K562 (cell line): ENCODE results near the gene PPP3CB. TPM values are rescaled to one million over a fixed set of nuclear protein-coding genes. Genes with fewer than 3 reads are reported as not detected.

Experiments used
- ATAC-seq: fragments of 200-7000 bp; cut with Tn5 transposase; 3 replicates; pipeline ENCODE4 v1.9.1; 2020; ENCODE audit warnings: moderate library complexity
- BruUV-seq: library from RNA; stranded (reverse); fragments of 400-500 nt; replicated peaks from 2 replicates; lab custom pipeline; 2021; lab: Mats Ljungman, UMichigan
- CTCF ChIA-PET: fragments of 300-600 bp; formaldehyde crosslinking; extraction: SDS; loops from one replicate; lab custom pipeline; 2021; ENCODE audit warnings: low intra/inter-chr PET ratio; lab: Yijun Ruan, JAX
- POLR2A ChIA-PET: fragments of 300-600, 350-650 bp; sonication (Branson Sonifier 250); formaldehyde crosslinking; extraction: SDS; loops from one replicate; lab custom pipeline; 2021; ENCODE audit warnings: antibody characterized with exemption, inconsistent platforms; lab: Yijun Ruan, JAX
- DNase-seq, 4 experiments: peaks; one replicate each; pipeline versions ENCODE4 v3.0.0 to v3.0.0-alpha.2; 2011 to 2018; ENCODE audit warnings: low spot score in 3 of 4, mixed read lengths in 3 of 4; ENCODE audit errors: extremely low read depth in 1 of 4
- FAIRE-seq: peaks from 2 replicates; lab custom pipeline; 2011; peaks lifted over from hg19 to GRCh38; lab: Jason Lieb, UNC
- H2AFZ ChIP-seq: 2 replicates; pipeline ENCODE4 v1.6.0; 2011; ENCODE audit warnings: low read depth, low read length, control low read depth, inconsistent platforms
- H3K27ac ChIP-seq: fragments of 200-600 bp; 3 replicates; pipeline ENCODE4 v1.8.0; 2011; ENCODE audit warnings: low read depth, mild to moderate bottlenecking, control low read depth, inconsistent platforms, low read length, moderate library complexity, mixed read lengths; ENCODE audit errors: extremely low read depth
- H3K27me3 ChIP-seq, 2 experiments: fragments of 300-600 bp in 1 of 2; 2 replicates in 1 of 2; 3 replicates in 1 of 2; pipeline versions ENCODE4 v1.6.0 to v1.8.0; 2011; ENCODE audit warnings: inconsistent platforms in 2 of 2, low read length in 2 of 2, mild to moderate bottlenecking in 1 of 2, mixed read lengths in 1 of 2, moderate library complexity in 1 of 2; ENCODE audit not compliant: control insufficient read depth in 2 of 2, insufficient read depth in 2 of 2
- H3K36me3 ChIP-seq: fragments of 300-600 bp; 3 replicates; pipeline ENCODE4 v1.8.0; 2011; ENCODE audit warnings: mild to moderate bottlenecking, low read length, inconsistent platforms; ENCODE audit not compliant: control insufficient read depth, insufficient read depth
- H3K4me1 ChIP-seq, 2 experiments: fragments of 200-600 bp in 1 of 2; replicated peaks in 1 of 2; 2 replicates in 1 of 2; 3 replicates in 1 of 2; pipeline versions ENCODE4 v1.5.1 to v1.8.0; 2011; ENCODE audit warnings: inconsistent platforms in 2 of 2, low read length in 2 of 2, mild to moderate bottlenecking in 1 of 2, mixed read lengths in 1 of 2, moderate library complexity in 1 of 2; ENCODE audit not compliant: control insufficient read depth in 2 of 2, insufficient read depth in 2 of 2
- H3K4me2 ChIP-seq: 2 replicates; pipeline ENCODE4 v1.6.1; 2011; ENCODE audit warnings: low read length, control low read depth, inconsistent platforms, mixed read lengths; ENCODE audit not compliant: insufficient read depth
- H3K4me3 ChIP-seq: fragments of 200-600 bp; sonication (generic), shearing (Covaris generic); 2 replicates; pipeline ENCODE4 v1.5.1; 2016; ENCODE audit warnings: control low read depth, inconsistent platforms
- H3K79me2 ChIP-seq: fragments of 200-600 bp; 3 replicates; pipeline ENCODE4 v1.8.0; 2011; ENCODE audit warnings: low read length, inconsistent platforms; ENCODE audit not compliant: control insufficient read depth, insufficient read depth
- H3K9ac ChIP-seq, 2 experiments: 2 replicates each; pipeline versions ENCODE4 v1.6.0 to v1.6.1; 2011; ENCODE audit warnings: low read depth in 2 of 2, low read length in 2 of 2, control low read depth in 1 of 2, inconsistent platforms in 1 of 2, mild to moderate bottlenecking in 1 of 2, mixed read lengths in 1 of 2; ENCODE audit not compliant: insufficient read depth in 1 of 2
- H3K9me1 ChIP-seq: one replicate; pipeline ENCODE4 v1.6.0; 2011; ENCODE audit warnings: inconsistent platforms, mild to moderate bottlenecking, low read length, moderate library complexity; ENCODE audit not compliant: control insufficient read depth, insufficient read depth
- H3K9me3 ChIP-seq: replicated peaks from 2 replicates; pipeline ENCODE4 v1.5.1; 2011; ENCODE audit warnings: low read depth, low read length, inconsistent platforms; ENCODE audit not compliant: control insufficient read depth, insufficient read depth
- H4K20me1 ChIP-seq: replicated peaks from 2 replicates; pipeline ENCODE4 v1.6.1; 2011; ENCODE audit warnings: low read length, inconsistent platforms, mixed read lengths; ENCODE audit not compliant: control insufficient read depth, insufficient read depth
- ARID1B ChIP-seq: fragments of 450-650 bp; IDR thresholded peaks from 2 replicates; pipeline ENCODE4 v1.6.1; 2016; ENCODE audit warnings: antibody characterized with exemption, mild to moderate bottlenecking, inconsistent platforms
- ASH1L ChIP-seq: fragments of 450-650 bp; IDR thresholded peaks from 2 replicates; pipeline ENCODE4 v1.6.1; 2018; ENCODE audit warnings: borderline replicate concordance, mild to moderate bottlenecking, low read depth; ENCODE audit not compliant: partially characterized antibody
- BRF1 ChIP-seq: IDR thresholded peaks from 3 replicates; pipeline ENCODE4 v1.6.1; 2011; ENCODE audit warnings: borderline replicate concordance, mild to moderate bottlenecking; ENCODE audit not compliant: insufficient read length; ENCODE audit errors: extremely low read depth
- DPF2 ChIP-seq: fragments of 450-650 bp; IDR thresholded peaks from 2 replicates; pipeline ENCODE4 v1.6.1; 2016
- ERF ChIP-seq: fragments of 450-650 bp; formaldehyde crosslinking; IDR thresholded peaks from 2 replicates; pipeline ENCODE4 v1.4.0; 2020; ENCODE audit warnings: mild to moderate bottlenecking, mixed read lengths
- MYC ChIP-seq, 2 experiments: fragments of 250-450 bp in 1 of 2; sonication (Bioruptor Pico) in 1 of 2; IDR thresholded peaks; 2 replicates each; pipeline versions ENCODE4 v1.5.1 to v1.6.1; 2012 to 2021; ENCODE audit warnings: low read depth in 2 of 2, borderline replicate concordance in 1 of 2, improper control_type of control experiment in 1 of 2, low read length in 1 of 2, mild to moderate bottlenecking in 1 of 2, moderate library complexity in 1 of 2
- SP2 ChIP-seq: IDR thresholded peaks from 2 replicates; pipeline ENCODE4 v1.6.1; 2011; ENCODE audit warnings: mild to moderate bottlenecking, low read depth, low read length, moderate library complexity; ENCODE audit not compliant: poor library complexity, severe bottlenecking; ENCODE audit errors: extremely low read depth
- SPI1 ChIP-seq: IDR thresholded peaks from 2 replicates; pipeline ENCODE4 v1.6.1; 2011; ENCODE audit warnings: low read depth, low read length, control low read depth, borderline replicate concordance
- WHSC1 ChIP-seq: IDR thresholded peaks from one replicate; pipeline ENCODE4 v1.6.1; 2012; ENCODE audit warnings: low read length, control low read depth, inconsistent platforms
- ZNF408 ChIP-seq: fragments of 250-450 bp; sonication (Bioruptor Pico); IDR thresholded peaks from 2 replicates; pipeline ENCODE4 v1.4.0; 2020; ENCODE audit warnings: low read depth, mild to moderate bottlenecking, moderate library complexity
- ZNF785 ChIP-seq: fragments of 250-450 bp; sonication (Bioruptor Pico); IDR thresholded peaks from 2 replicates; pipeline ENCODE4 v1.4.0; 2020; ENCODE audit warnings: mild to moderate bottlenecking
- in situ Hi-C: fragments of 300-500 bp; cut with MboI; formaldehyde crosslinking; loops from 4 replicates; pipeline ENCODE4 v1.15.0; 2018; ENCODE audit warnings: inconsistent platforms, mixed read lengths
- intact Hi-C: fragments of 100-400 bp; cut with micrococcal nuclease; formaldehyde crosslinking; loops from 2 replicates; pipeline ENCODE4 v1.14.2; 2022
- polyA plus RNA-seq, 8 experiments: library from polyadenylated mRNA; depleted of rRNA in 4 of 8; stranded (reverse) in 5 of 8; unstranded in 3 of 8; fragments of >200 nt; fragmentation: Nextera tagmentation in 2 of 8; fragmentation: Illumina TruSeq in 1 of 8; extraction: Ambion mirVana in 2 of 8; extraction: Trizol in 1 of 8; gene quantifications; 2 replicates each; pipeline versions ENCODE4 v1.2.1 to v1.2.3, GENCODE V29; 2011 to 2014; ENCODE audit warnings: inconsistent platforms in 1 of 8, missing spikeins in 1 of 8
- total RNA-seq, 7 experiments: library from RNA; depleted of rRNA in 6 of 7; stranded (reverse); fragments of >200 nt in 6 of 7; fragmentation: Illumina TruSeq in 2 of 7; extraction: Trizol in 2 of 7; gene quantifications; 2 replicates each; pipeline versions ENCODE4 v1.2.1 to v1.2.3, GENCODE V29; 2011 to 2021; ENCODE audit warnings: low replicate concordance in 1 of 7
- TF ChIP-seq, protein P1 (sequence below): fragments of 450-650 bp; formaldehyde crosslinking; conservative IDR thresholded peaks from 2 replicates; pipeline ENCODE4 v1.4.0; 2022; ENCODE audit warnings: mild to moderate bottlenecking, missing genetic modification characterization
- TF ChIP-seq, protein P2 (sequence below): fragments of 250-450 bp; sonication (Bioruptor Pico); IDR thresholded peaks from 2 replicates; pipeline ENCODE4 v1.4.0; 2020; ENCODE audit warnings: mild to moderate bottlenecking, moderate library complexity
- TF ChIP-seq, protein P3 (sequence below): fragments of 150-350 bp; conservative IDR thresholded peaks from 2 replicates; pipeline ENCODE4 v1.6.1; 2014; ENCODE audit warnings: low read length

Gene PPP3CB
- total and polyA plus RNA-seq, 9 of the 15 experiments (the other 6 are each of a cell fraction or from before 2014, with no cell fraction given) = 9.6 to 27.6 (median 17.8) TPM

DNA sequence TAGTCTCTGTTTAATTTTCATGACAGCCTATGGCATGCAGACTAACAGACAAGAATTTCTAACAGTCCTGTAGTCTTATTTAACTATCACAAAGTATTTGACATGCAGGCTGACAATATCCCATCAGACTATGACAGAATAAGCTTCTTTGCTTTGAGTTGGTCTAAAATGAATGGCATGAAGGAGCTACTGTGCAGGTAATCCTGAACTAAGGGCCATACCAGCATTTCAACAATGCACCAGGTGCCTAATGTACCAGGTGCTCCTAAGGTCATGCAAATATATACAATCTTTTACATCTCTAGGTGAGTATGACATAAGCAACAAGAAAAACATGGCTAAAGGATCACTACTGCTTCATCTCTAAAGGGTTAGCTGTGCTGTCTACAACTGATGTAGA lies 48.9 kb downstream of the PPP3CB start:
- Histone ChIP-seq H2AFZ (no peak overlapping the region), H3K9me3 (no peaks in the 10 kb centered on the region), H3K27me3 (no peaks in the 10 kb centered on the region), H3K4me3 (no peak overlapping the region), H3K4me1 (no peaks in the 10 kb centered on the region; a peak in 2 of 5 replicates), H3K36me3 (peaks cover 12% of the 10 kb centered on the region; the same call in 1 of the 3 replicates), H3K79me2 (no peaks in the 10 kb centered on the region), H3K27ac (no peak overlapping the region), H4K20me1 (no peaks in the 10 kb centered on the region), H3K9me1 (no peaks in the 10 kb centered on the region), H3K9ac (no peak overlapping the region), H3K4me2 (no peak overlapping the region)
- no peak for FAIRE-seq
- no peak for DNase-seq
- TF ChIP-seq, protein P1, sequence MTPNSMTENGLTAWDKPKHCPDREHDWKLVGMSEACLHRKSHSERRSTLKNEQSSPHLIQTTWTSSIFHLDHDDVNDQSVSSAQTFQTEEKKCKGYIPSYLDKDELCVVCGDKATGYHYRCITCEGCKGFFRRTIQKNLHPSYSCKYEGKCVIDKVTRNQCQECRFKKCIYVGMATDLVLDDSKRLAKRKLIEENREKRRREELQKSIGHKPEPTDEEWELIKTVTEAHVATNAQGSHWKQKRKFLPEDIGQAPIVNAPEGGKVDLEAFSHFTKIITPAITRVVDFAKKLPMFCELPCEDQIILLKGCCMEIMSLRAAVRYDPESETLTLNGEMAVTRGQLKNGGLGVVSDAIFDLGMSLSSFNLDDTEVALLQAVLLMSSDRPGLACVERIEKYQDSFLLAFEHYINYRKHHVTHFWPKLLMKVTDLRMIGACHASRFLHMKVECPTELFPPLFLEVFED (CRISPR knock-in tag) = no peak
- TF ChIP-seq, protein P2, sequence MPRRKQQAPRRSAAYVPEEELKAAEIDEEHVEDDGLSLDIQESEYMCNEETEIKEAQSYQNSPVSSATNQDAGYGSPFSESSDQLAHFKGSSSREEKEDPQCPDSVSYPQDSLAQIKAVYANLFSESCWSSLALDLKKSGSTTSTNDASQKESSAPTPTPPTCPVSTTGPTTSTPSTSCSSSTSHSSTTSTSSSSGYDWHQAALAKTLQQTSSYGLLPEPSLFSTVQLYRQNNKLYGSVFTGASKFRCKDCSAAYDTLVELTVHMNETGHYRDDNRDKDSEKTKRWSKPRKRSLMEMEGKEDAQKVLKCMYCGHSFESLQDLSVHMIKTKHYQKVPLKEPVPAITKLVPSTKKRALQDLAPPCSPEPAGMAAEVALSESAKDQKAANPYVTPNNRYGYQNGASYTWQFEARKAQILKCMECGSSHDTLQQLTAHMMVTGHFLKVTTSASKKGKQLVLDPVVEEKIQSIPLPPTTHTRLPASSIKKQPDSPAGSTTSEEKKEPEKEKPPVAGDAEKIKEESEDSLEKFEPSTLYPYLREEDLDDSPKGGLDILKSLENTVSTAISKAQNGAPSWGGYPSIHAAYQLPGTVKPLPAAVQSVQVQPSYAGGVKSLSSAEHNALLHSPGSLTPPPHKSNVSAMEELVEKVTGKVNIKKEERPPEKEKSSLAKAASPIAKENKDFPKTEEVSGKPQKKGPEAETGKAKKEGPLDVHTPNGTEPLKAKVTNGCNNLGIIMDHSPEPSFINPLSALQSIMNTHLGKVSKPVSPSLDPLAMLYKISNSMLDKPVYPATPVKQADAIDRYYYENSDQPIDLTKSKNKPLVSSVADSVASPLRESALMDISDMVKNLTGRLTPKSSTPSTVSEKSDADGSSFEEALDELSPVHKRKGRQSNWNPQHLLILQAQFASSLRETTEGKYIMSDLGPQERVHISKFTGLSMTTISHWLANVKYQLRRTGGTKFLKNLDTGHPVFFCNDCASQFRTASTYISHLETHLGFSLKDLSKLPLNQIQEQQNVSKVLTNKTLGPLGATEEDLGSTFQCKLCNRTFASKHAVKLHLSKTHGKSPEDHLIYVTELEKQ (CRISPR knock-in tag) = no peak
- TF ChIP-seq ARID1B = no peak
- TF ChIP-seq ZNF785 (CRISPR knock-in tag) = no peak
- no peak for TF ChIP-seq ERF
- TF ChIP-seq ZNF408 = no peak
- no peak for TF ChIP-seq ASH1L
- no peak for TF ChIP-seq DPF2
- TF ChIP-seq WHSC1 = no peak
- TF ChIP-seq, protein P3, sequence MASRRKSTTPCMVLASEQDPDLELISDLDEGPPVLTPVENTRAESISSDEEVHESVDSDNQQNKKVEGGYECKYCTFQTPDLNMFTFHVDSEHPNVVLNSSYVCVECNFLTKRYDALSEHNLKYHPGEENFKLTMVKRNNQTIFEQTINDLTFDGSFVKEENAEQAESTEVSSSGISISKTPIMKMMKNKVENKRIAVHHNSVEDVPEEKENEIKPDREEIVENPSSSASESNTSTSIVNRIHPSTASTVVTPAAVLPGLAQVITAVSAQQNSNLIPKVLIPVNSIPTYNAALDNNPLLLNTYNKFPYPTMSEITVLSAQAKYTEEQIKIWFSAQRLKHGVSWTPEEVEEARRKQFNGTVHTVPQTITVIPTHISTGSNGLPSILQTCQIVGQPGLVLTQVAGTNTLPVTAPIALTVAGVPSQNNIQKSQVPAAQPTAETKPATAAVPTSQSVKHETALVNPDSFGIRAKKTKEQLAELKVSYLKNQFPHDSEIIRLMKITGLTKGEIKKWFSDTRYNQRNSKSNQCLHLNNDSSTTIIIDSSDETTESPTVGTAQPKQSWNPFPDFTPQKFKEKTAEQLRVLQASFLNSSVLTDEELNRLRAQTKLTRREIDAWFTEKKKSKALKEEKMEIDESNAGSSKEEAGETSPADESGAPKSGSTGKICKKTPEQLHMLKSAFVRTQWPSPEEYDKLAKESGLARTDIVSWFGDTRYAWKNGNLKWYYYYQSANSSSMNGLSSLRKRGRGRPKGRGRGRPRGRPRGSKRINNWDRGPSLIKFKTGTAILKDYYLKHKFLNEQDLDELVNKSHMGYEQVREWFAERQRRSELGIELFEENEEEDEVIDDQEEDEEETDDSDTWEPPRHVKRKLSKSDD = no peak
- TF ChIP-seq BRF1 = no peak
- no peak for TF ChIP-seq SP2
- TF ChIP-seq SPI1 = no peak
- no peak for TF ChIP-seq MYC (IDR thresholded peaks at IDR 0.05; ENCODE audit: low read depth, low read length)
- TF ChIP-seq MYC (CRISPR knock-in tag; IDR thresholded peaks at IDR 0.05; ENCODE audit: borderline replicate concordance, low read depth) = no peak
- CTCF ChIA-PET = no interaction called here
- no peak for ATAC-seq
- in situ Hi-C loops = no loop called here
- no TSS peak for BruUV-seq
- POLR2A ChIA-PET = interaction anchor here (0.6 to 1.5 kb wide), 3 partner anchors 9 to 406 kb away, joined by 3 to 5 read pairs (median 3); no protein-coding TSS in a partner anchor
- intact Hi-C loops = no loop called here
